Thoracic aorta (tissue), 2 donors: ENCODE results near the gene IL36G. TPM values are rescaled to one million over a fixed set of nuclear protein-coding genes. Genes with fewer than 3 reads are reported as not detected.
"Not testable (repeated sequence)": the region's sequence is repeated elsewhere in the genome, so short reads cannot be mapped to it uniquely, and the experiment has no call there.

Experiments
- ATAC-seq: fragments of 150-250 bp; one replicate; pipeline ENCODE4 v1.8.0; 2017; ENCODE audit warnings: low read depth; ENCODE audit not compliant: insufficient number of reproducible peaks, low FRiP score
- DNase-seq: peaks from one replicate; pipeline ENCODE4 v3.0.0-alpha.2; 2020; ENCODE audit warnings: low spot score
- H3K27ac ChIP-seq, 2 donors: fragments of 200-600 bp; sonication (generic); 1 replicate in 1 of 2; 2 replicates in 1 of 2; pipeline ENCODE4 v1.5.1; 2016; ENCODE audit warnings: mild to moderate bottlenecking in 2 of 2, moderate library complexity in 2 of 2
- H3K27me3 ChIP-seq: fragments of 200-600 bp; sonication (generic); replicated peaks from 2 replicates; pipeline ENCODE4 v1.6.0; 2016; ENCODE audit warnings: mild to moderate bottlenecking; ENCODE audit not compliant: insufficient read depth
- H3K36me3 ChIP-seq: fragments of 200-600 bp; sonication (generic); one replicate; pipeline ENCODE4 v1.5.1; 2016
- H3K4me1 ChIP-seq, 2 donors: fragments of 200-600 bp; sonication (generic); 1 replicate in 1 of 2; 2 replicates in 1 of 2; pipeline versions ENCODE4 v1.5.1 to v1.6.0; 2016; ENCODE audit warnings: low read depth in 2 of 2, mild to moderate bottlenecking in 1 of 2; ENCODE audit not compliant: control insufficient read depth in 1 of 2
- H3K4me3 ChIP-seq: fragments of 200-600 bp; sonication (generic); 2 replicates; pipeline ENCODE4 v1.5.1; 2016; ENCODE audit warnings: mild to moderate bottlenecking
- H3K9me3 ChIP-seq: fragments of 200-600 bp; sonication (generic); 2 replicates; pipeline ENCODE4 v1.5.1; 2016
- total RNA-seq, 2 donors: library from RNA; depleted of rRNA; stranded (reverse); fragments of >200 nt; gene quantifications; one replicate each; pipeline versions ENCODE4 v1.1.0 to v1.2.3, GENCODE V29; 2016
- TF ChIP-seq, protein P1 (sequence below): fragments of 200-600 bp; sonication (generic); IDR thresholded peaks from one replicate; pipeline ENCODE4 v1.5.1; 2019; ENCODE audit warnings: antibody characterized with exemption

Gene IL36G
- total RNA-seq = not detected

DNA sequence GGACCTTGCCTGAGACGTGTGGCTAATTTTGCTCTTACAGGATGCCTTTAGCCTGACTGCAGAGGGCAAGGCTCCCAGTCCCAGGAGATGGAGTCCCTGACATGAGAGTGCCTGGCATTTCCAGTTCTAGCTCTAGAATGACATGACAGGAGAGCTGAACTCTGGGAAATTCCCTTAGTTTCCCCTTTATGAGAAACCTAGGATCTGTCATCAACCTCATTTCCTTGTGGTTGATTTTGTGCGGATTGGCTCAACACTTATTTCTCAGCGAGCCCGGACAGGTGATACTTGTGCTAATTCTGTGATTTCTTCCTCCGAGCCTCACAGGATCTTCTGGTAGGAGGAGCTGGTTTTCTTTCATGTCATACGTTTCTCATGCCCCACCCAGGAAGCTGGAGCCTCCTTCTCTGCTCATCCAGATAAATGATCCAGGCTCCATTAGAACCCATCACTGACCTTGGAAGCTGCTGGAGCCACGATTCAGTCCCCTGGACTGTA is at the start of gene IL36G:
Gene IL36G (plus strand): TSS at position 448 of the 498 bp plus-strand sequence. CDS start 633 bp downstream, outside the sequence.
- Histone ChIP-seq H3K27ac (no peak within 1 kb of the TSS), H3K36me3 (no peaks in the 10 kb centered on the region), H3K27me3 (no peaks in the 10 kb centered on the region), H3K4me3 (no peak within 1 kb of the TSS), H3K9me3 (no peaks in the 10 kb centered on the region), H3K4me1 (no peaks in the 10 kb centered on the region)
- ATAC-seq (no peak), DNase-seq (no peak)
- TF ChIP-seq, protein P1, sequence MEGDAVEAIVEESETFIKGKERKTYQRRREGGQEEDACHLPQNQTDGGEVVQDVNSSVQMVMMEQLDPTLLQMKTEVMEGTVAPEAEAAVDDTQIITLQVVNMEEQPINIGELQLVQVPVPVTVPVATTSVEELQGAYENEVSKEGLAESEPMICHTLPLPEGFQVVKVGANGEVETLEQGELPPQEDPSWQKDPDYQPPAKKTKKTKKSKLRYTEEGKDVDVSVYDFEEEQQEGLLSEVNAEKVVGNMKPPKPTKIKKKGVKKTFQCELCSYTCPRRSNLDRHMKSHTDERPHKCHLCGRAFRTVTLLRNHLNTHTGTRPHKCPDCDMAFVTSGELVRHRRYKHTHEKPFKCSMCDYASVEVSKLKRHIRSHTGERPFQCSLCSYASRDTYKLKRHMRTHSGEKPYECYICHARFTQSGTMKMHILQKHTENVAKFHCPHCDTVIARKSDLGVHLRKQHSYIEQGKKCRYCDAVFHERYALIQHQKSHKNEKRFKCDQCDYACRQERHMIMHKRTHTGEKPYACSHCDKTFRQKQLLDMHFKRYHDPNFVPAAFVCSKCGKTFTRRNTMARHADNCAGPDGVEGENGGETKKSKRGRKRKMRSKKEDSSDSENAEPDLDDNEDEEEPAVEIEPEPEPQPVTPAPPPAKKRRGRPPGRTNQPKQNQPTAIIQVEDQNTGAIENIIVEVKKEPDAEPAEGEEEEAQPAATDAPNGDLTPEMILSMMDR = no peak

GRCh38 chr2:112933261-112933660 is 44.5 kb upstream of the IL36G start:
- Histone ChIP-seq H3K4me3 (no peak overlapping the region), H3K27ac (no peak overlapping the region), H3K36me3 (no peaks in the 10 kb centered on the region), H3K4me1 (no peaks in the 10 kb centered on the region), H3K9me3 (no peaks in the 10 kb centered on the region), H3K27me3 (no peaks in the 10 kb centered on the region)
- DNase-seq = no peak
- TF ChIP-seq, protein P1 = no peak
- no peak for ATAC-seq

DNA sequence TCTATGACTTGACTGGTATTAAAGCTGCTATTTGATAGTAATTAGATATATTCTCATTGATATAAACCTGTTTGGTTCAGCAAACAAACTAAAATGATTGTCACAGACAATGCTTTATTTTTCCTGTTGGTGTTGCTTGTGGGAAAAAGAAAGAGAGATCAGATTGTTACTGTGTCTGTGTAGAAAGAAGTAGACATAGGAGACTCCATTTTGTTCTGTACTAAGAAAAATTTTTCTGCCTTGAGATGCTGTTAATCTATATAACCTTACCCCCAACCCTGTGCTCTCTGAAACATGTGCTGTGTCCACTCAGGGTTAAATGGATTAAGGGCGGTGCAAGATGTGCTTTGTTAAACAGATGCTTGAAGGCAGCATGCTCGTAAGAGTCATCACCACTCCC is 43.7 kb upstream of the IL36G start:
- H3K4me1 ChIP-seq, H3K27me3 ChIP-seq, H3K36me3 ChIP-seq, H3K4me3 ChIP-seq, H3K27ac ChIP-seq, DNase-seq, H3K9me3 ChIP-seq, ATAC-seq: not testable (repeated sequence)

DNA sequence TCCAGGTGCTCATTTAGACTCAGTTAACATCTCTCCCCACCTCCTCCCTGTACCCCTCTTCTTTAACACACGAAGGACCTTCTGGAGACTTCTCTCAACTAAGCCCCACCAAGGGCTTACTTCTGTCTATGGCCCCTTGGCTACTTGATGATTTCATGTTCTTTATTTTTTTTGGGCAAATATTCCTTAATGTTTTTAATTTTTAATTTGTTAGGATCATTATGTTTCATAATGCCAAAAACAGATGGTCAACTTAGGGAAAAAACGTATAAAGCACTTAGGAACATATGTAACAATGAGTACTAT is 40.9 kb upstream of the IL36G start:
- no peaks in the 10 kb centered on the region for H3K36me3 ChIP-seq
- no peak overlapping the region for H3K4me3 ChIP-seq
- H3K27ac ChIP-seq = no peak overlapping the region
- no peaks in the 10 kb centered on the region for H3K9me3 ChIP-seq
- no peak for ATAC-seq
- H3K27me3 ChIP-seq = no peaks in the 10 kb centered on the region
- TF ChIP-seq, protein P1 = no peak
- H3K4me1 ChIP-seq = no peaks in the 10 kb centered on the region
- no peak for DNase-seq

GRCh38 chr2:112938904-112939303 is 38.9 kb upstream of the IL36G start:
- ATAC-seq = no peak

GRCh38 chr2:112939425-112939824 is 38.4 kb upstream of the IL36G start:
- Histone ChIP-seq H3K9me3 (no peaks in the 10 kb centered on the region), H3K36me3 (no peaks in the 10 kb centered on the region), H3K27me3 (no peaks in the 10 kb centered on the region), H3K27ac (no peak overlapping the region), H3K4me1 (no peaks in the 10 kb centered on the region), H3K4me3 (no peak overlapping the region)
- DNase-seq = no peak
- no peak for ATAC-seq
- TF ChIP-seq, protein P1 = no peak

More at GRCh38 chr2:112938904-112939303, 38.9 kb upstream of the IL36G start:
- no peak overlapping the region for H3K4me3 ChIP-seq
- H3K27ac ChIP-seq = no peak overlapping the region
- TF ChIP-seq, protein P1 = no peak
- no peak for DNase-seq
- H3K27me3 ChIP-seq = no peaks in the 10 kb centered on the region
- no peaks in the 10 kb centered on the region for H3K9me3 ChIP-seq
- H3K4me1 ChIP-seq = no peaks in the 10 kb centered on the region
- H3K36me3 ChIP-seq = no peaks in the 10 kb centered on the region
